Endometrial microvascular endothelial cells (primary cell): ENCODE measurements around the gene HDAC11. TPM values are rescaled to one million over a fixed set of nuclear protein-coding genes. Genes with fewer than 3 reads are reported as not detected.

Experiments used
- in situ Hi-C: cut with HindIII; loops from 2 replicates; pipeline ENCODE4 v1.10.0; 2017; ENCODE audit warnings: low sequenced_read_pairs, low pct_unique_long_range_greater_than_20kb; ENCODE audit errors: inconsistent ontology term
- total RNA-seq: library from RNA; depleted of rRNA; stranded (reverse); fragments of >200 nt; gene quantifications from one replicate; pipeline ENCODE4 v1.2.3, GENCODE V29; 2015; ENCODE audit errors: inconsistent ontology term

The HDAC11 gene
- total RNA-seq, 1 donor from 2014 or later: 8.3 TPM

- in situ Hi-C loops: no loop called here
Measured at GRCh38 chr3:13501958-13502790, 22.1 kb downstream of the HDAC11 start.

GRCh38 chr3:13502791-13503060 lies 22.6 kb downstream of the HDAC11 start:
- in situ Hi-C loops: no loop called here

GRCh38 chr3:13504161-13504831 lies 24.2 kb downstream of the HDAC11 start:
- in situ Hi-C loops: no loop called here

- in situ Hi-C loops: no loop called here
Measured at GRCh38 chr3:13505147-13506130, 25.3 kb downstream of the HDAC11 start.

GRCh38 chr3:13506239-13506638 lies 26.1 kb downstream of the HDAC11 start:
- in situ Hi-C loops: no loop called here

GRCh38 chr3:13506680-13507079 lies 26.6 kb downstream of the HDAC11 start:
- in situ Hi-C loops: no loop called here

- in situ Hi-C loops: no loop called here
Measured at GRCh38 chr3:13507247-13507569, 27.1 kb downstream of the HDAC11 start.

GRCh38 chr3:13507570-13508339 lies 27.6 kb downstream of the HDAC11 start:
- in situ Hi-C loops: no loop called here

GRCh38 chr3:13508496-13508895 lies 28.4 kb downstream of the HDAC11 start:
- in situ Hi-C loops: no loop called here

GRCh38 chr3:13509059-13509815 lies 29.1 kb downstream of the HDAC11 start:
- in situ Hi-C loops: no loop called here

- in situ Hi-C loops: loop anchor here (10.0 kb wide), 1 partner anchor 135 kb away; no protein-coding TSS in a partner anchor
Measured at GRCh38 chr3:13509816-13510192, 29.7 kb downstream of the HDAC11 start.

- in situ Hi-C loops: loop anchor here (10.0 kb wide), 1 partner anchor 132 kb away; no protein-coding TSS in a partner anchor
Measured at GRCh38 chr3:13512451-13512850, 32.3 kb downstream of the HDAC11 start.

- in situ Hi-C loops: loop anchor here (10.0 kb wide), 1 partner anchor 132 kb away; no protein-coding TSS in a partner anchor
Measured at GRCh38 chr3:13513051-13513912, 33.2 kb downstream of the HDAC11 start.

GRCh38 chr3:13513913-13514517 lies 33.9 kb downstream of the HDAC11 start:
- in situ Hi-C loops: loop anchor here (10.0 kb wide), 1 partner anchor 131 kb away; no protein-coding TSS in a partner anchor

GRCh38 chr3:13514639-13515435 lies 34.7 kb downstream of the HDAC11 start:
- in situ Hi-C loops: loop anchor here (10.0 kb wide), 1 partner anchor 130 kb away; no protein-coding TSS in a partner anchor
